AG09319 (cell line): Measurements from ENCODE around the gene SSH2.
A peak's percentile ranks its signal among the peaks of the same experiment; 100 is the strongest.
"Not testable (repeated sequence)": the region's sequence is repeated elsewhere in the genome, so short reads cannot be mapped to it uniquely, and the experiment has no call there.

Experiments
- DNase-seq: peaks from one replicate; pipeline ENCODE4 v3.0.0-alpha.2; 2010; ENCODE audit warnings: low read depth; ENCODE audit errors: extremely low read depth
- TF ChIP-seq, protein P1 (sequence below): IDR thresholded peaks from 2 replicates; pipeline ENCODE4 v1.5.1; 2011; ENCODE audit warnings: low read depth, mild to moderate bottlenecking, inconsistent platforms, low read length, moderate library complexity

Gene SSH2

DNA sequence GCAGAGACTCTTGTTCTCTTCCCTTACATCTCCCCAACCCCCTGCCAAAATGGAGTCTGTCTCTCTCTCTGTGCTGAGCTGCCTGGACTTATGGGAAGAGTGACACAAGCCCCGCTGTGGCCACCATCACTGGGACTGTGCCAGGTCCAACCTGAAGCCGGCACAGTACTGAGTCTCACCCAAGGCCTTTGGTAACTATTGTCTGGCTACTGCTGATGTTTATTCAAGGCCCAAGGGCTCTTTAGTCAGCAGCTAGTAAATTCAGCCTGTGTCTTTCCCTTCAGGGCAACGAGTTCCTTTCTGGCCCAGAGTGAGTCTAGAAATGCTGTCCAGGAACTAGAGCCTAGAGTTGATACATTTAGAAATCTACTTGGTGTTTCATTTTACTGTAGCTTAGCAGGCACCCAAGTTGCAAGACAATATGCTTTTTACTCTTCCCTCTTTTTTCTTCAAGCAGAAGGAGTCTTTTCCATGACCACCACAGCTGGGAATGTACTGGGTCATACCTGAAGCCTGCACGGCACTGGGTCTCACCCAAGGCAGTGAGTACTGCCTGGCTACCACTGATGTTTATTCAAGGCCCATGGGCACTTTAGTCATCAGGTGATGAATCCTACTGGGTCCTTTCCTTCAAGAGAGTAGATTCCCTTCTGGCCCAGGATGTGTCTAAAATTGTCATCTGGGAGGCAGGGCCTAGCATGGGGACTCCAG, 29.1 kb upstream of the SSH2 start:
- TF ChIP-seq, protein P1, sequence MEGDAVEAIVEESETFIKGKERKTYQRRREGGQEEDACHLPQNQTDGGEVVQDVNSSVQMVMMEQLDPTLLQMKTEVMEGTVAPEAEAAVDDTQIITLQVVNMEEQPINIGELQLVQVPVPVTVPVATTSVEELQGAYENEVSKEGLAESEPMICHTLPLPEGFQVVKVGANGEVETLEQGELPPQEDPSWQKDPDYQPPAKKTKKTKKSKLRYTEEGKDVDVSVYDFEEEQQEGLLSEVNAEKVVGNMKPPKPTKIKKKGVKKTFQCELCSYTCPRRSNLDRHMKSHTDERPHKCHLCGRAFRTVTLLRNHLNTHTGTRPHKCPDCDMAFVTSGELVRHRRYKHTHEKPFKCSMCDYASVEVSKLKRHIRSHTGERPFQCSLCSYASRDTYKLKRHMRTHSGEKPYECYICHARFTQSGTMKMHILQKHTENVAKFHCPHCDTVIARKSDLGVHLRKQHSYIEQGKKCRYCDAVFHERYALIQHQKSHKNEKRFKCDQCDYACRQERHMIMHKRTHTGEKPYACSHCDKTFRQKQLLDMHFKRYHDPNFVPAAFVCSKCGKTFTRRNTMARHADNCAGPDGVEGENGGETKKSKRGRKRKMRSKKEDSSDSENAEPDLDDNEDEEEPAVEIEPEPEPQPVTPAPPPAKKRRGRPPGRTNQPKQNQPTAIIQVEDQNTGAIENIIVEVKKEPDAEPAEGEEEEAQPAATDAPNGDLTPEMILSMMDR = no peak
- no peak for DNase-seq

DNA sequence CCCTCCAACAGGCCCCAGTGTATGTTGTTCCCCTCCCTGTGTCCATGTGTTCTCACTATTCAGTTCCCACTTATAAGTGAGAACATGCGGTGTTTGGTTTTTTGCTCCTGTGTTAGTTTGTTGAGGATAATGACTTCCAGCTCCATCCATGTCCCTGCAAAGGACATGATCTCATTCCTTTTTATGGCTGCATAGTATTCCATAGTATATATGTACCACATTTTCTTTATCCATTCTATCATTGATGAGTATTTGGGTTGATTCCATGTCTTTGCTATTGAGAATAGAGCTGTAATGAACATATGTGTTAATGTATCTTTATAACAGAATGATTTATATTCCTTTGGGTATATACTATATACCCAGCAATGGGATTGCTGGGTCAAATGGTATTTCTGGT, 27.5 kb upstream of the SSH2 start:
- not testable (repeated sequence) for DNase-seq

DNA sequence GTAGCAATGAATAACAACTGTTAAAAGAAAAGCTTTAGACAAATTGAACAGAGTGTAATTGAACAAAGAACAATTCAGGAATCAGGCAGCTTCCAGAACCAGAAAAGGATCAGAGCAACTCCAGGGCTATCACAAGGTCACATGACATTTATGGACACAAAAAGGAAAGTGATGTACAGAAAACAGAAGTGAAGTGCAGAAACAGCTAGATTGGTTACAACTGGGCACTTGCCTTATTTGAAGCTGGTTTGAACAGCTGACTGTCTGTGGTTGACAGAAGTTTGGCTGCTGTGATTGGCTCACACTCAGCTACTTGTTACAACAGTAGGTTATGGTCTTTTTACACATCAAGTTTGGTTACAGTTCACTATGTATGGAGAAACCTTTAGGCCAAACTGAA, 26.2 kb upstream of the SSH2 start:
- TF ChIP-seq, protein P1 = no peak
- no peak for DNase-seq

DNA sequence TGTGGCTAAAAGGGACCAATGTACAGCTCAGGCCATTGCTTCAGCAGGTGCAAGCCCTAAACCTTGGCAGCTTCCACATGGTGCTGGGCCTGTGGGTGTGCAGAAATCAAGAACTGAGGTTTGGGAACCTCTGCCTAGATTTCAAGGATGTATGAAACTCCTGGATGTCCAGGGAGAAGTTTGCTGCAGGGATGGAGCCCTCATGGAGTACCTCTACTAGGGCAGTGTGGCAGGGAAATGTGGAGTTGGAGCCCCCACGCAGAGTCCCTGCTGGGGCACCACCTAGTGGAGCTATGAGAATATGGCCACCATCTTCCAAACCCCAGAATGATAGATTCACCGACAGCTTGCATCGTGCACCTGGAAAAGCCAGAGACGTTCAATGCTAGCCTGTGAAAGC, 24.4 kb upstream of the SSH2 start:
- no peak for DNase-seq
- TF ChIP-seq, protein P1 = peak; percentile 8

DNA sequence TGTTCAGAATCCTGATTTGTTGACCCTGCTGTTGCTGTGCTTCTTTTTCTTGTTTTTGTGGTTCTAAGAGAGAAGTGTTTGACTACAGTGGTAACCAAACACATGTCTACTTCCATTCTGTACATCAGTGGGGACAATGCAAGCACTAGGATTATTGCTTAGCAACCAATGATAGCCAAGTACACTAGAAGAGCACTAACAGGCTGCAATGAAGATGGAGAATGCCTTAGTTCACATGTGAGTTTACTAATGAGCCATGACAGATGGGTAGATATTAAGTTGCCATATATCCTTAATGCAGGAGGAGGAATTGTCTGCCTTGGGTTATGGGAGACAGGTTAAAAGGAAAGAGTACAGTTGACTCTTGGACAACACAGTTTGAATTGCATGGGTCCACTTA, 19.7 kb upstream of the SSH2 start:
- no peak for DNase-seq
- TF ChIP-seq, protein P1 = no peak

DNA sequence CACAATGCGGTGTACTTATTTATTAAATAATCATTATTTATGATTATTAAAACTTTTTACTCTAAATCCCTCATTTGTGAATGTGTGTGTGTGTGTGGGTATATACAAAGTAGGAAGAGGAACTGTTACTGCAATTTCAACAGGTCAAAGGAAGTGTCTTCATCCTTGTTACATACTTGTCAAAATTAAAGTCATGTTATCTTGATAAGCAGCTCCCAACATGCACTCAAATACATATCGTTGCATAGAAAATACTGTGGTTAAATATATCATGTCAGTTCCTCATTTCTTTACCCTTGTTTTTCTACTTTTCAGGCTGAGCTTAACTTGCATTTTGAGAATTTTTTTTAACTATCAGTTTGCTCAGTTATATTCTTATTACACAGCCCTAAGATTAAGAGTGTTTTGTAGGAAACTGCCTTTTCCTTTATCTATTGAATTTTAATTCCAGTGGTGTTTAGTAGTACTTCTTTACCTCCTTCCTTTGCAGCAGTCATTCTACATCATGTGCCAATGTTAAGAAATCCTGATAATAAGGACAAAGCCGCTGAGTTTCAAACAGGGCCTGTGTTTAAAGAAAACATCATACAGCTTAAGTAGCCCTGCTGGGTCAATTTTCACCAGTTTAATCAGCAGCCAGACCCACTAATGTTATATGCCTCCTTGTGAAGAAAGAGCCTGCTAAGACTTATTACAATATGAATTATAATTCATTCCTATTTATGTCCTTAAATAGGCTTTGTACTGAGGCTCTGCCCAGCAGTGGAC, 18.6 kb upstream of the SSH2 start:
- no peak for DNase-seq
- TF ChIP-seq, protein P1 = no peak

DNA sequence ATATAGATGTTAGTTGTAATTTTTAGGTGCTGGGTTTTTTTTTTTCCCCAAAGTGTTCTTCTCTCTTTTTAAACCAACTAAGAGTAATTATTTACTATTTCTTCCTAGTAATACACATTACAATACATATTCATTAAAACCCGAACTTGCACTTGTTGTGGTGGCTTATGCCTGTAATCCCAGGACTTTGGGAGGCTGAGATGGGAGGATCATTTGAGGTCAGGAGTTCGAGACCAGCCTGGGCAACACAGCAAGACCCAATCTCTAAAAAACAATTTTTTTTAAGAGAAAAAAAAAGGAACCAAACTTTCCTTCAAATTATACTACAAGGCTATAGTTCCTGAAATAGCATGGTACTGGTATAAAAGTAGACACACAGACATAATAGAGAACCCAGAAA, 15.3 kb upstream of the SSH2 start:
- no peak for DNase-seq
- TF ChIP-seq, protein P1 = no peak

DNA sequence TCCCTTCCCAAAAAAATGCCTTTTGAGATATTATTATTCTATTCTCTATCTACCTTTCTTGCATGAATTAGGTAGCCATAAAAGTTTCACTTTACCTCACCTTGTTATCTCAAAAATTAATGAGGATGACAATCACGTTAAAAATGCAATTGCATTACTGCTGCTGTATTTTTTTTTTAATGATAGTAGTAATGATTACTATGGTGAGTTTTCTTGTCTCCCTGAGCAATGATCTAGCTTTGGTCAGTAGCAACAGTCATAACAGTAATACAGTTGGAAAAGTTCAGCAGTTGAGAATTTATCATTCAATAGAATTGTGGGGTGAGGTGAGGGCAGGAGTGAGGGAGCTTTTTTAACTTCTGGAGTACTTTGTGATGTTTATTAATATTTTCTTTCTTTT, 11.3 kb upstream of the SSH2 start, which contains the start of gene EFCAB5:
Gene EFCAB5, plus strand, starts transcription at position 301 of the 400 bp plus-strand sequence. CDS start 163 bp downstream, outside the sequence.
- no peak for DNase-seq
- TF ChIP-seq, protein P1 = no peak
